Right lobe of liver (tissue), 6 donors: Measurements from ENCODE around the gene ARF3. TPM values are rescaled to one million over a fixed set of nuclear protein-coding genes. Genes with fewer than 3 reads are reported as not detected.

Source experiments
- ATAC-seq, 4 donors: fragments of 200-7000 bp; cut with Tn5 transposase; one replicate each; pipeline ENCODE4 v1.9.1; 2020; ENCODE audit warnings: mild to moderate bottlenecking in 4 of 4, moderate library complexity in 4 of 4
- DNase-seq, 3 donors: peaks; one replicate each; pipeline ENCODE4 v3.0.0-alpha.2; 2020
- H3K27ac ChIP-seq, 3 donors: fragments of 200-600 bp; one replicate each; pipeline ENCODE4 v1.8.0; 2022
- H3K27me3 ChIP-seq, 2 donors: fragments of 200-600 bp; one replicate each; pipeline ENCODE4 v1.8.0; 2022
- H3K36me3 ChIP-seq, 4 donors: fragments of 200-600 bp; sonication (generic) in 1 of 4; one replicate each; pipeline versions ENCODE4 v1.5.1 to v1.8.0; 2017 to 2022; ENCODE audit warnings: control low read depth in 1 of 4
- H3K4me1 ChIP-seq, 4 donors: fragments of 200-600 bp; sonication (generic) in 1 of 4; one replicate each; pipeline versions ENCODE4 v1.5.1 to v1.8.0; 2017 to 2022; ENCODE audit warnings: control low read depth in 1 of 4
- H3K4me3 ChIP-seq, 3 donors: fragments of 200-600 bp; one replicate each; pipeline ENCODE4 v1.8.0; 2022
- H3K9me3 ChIP-seq, 4 donors: fragments of 200-600 bp; sonication (generic) in 1 of 4; one replicate each; pipeline versions ENCODE4 v1.5.1 to v1.8.0; 2017 to 2022; ENCODE audit warnings: control low read depth in 1 of 4
- POLR2A ChIP-seq: fragments of 450-650 bp; IDR thresholded peaks from one replicate; pipeline ENCODE4 v1.6.1; 2017; ENCODE audit warnings: antibody characterized with exemption, mild to moderate bottlenecking
- whole genome bisulfite sequencing: methylation state at CpG from one replicate; pipeline ENCODE4 v1.1.6; 2018; ENCODE audit warnings: low coverage, low lambda C conversion rate; ENCODE audit not compliant: insufficient coverage; ENCODE audit errors: missing lambda C conversion rate; 5-methylcytosine and 5-hydroxymethylcytosine counted together
- intact Hi-C, 2 donors: fragments of 100-400 bp; cut with DNase I; formaldehyde crosslinking; loops; one replicate each; pipeline versions ENCODE4 v1.11.2 to v1.14.1; 2022
- total RNA-seq, 6 experiments: library from RNA; depleted of rRNA in 2 of 6; stranded (reverse); fragments of >200 nt in 2 of 6; fragmentation: NEBNext Ultra II Directional in 3 of 6; extraction: Animal tissue kit (Norgen Biotek cat#: 25700) in 3 of 6; gene quantifications; one replicate each; pipeline versions ENCODE4 v1.1.0 to v1.2.4, GENCODE V29; 2016 to 2023
- TF ChIP-seq, protein P1 (sequence below), 4 donors: fragments of 200-600 bp in 3 of 4; fragments of 450-650 bp in 1 of 4; IDR thresholded peaks; one replicate each; pipeline versions ENCODE4 v1.5.1 to v1.8.0; 2016 to 2022; ENCODE audit warnings: antibody characterized with exemption in 4 of 4, mild to moderate bottlenecking in 2 of 4
- donor health status: DM: no; HTN: yes; CAD: no.
- donor health status: DM: no; HTN: no; CAD: no.
- donor health status: DM: no; HTN: no; CAD: no.
- donor health status: DM: no; HTN: yes; CAD: no.
- donor health status: DM: no; HTN: yes; CAD: no.

Gene ARF3
- total RNA-seq, 6 experiments from 2014 or later: 30.9 to 50.7 (median 47.2) TPM

DNA sequence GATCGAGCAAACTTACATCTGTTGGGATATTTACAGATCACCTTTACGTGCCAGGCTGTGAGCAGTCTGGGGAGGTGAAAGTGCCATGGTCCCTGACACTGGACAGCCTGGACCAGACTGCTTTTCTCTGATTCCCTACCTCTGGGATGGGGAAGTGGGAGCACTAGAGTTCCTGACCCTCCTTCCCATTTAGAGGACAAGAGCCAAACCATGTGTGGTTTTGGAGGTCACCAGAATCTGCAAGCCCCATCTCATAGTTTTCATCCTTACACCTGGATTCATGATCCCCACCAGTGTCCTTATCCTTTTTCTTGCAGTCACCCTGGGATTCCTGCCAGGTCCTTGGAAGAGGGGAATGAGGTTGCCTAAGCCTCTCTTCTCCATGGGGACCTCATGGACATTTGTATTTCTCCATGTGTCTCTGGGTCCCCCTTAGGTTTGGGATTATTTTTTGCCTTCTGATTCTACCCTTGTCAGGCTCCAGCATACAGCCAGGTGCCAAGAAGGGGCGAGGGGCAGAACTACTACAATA, 15.7 kb upstream of the ARF3 start:
- H3K4me1 ChIP-seq: peaks cover 0 to 10% (median 0%) of the 10 kb centered on the region in 4 donors
- intact Hi-C loops: no loop called here
- no peak for ATAC-seq
- H3K4me3 ChIP-seq: no peak overlapping the region
- DNase-seq: no peak
- no peak overlapping the region for H3K27ac ChIP-seq
- peaks cover 11 to 40% of the 10 kb centered on the region in 2 donors for H3K27me3 ChIP-seq
- no peaks in the 10 kb centered on the region for H3K36me3 ChIP-seq
- 25% methylated on average over 1 of the region's 3 CpGs for WGBS
- TF ChIP-seq, protein P1, sequence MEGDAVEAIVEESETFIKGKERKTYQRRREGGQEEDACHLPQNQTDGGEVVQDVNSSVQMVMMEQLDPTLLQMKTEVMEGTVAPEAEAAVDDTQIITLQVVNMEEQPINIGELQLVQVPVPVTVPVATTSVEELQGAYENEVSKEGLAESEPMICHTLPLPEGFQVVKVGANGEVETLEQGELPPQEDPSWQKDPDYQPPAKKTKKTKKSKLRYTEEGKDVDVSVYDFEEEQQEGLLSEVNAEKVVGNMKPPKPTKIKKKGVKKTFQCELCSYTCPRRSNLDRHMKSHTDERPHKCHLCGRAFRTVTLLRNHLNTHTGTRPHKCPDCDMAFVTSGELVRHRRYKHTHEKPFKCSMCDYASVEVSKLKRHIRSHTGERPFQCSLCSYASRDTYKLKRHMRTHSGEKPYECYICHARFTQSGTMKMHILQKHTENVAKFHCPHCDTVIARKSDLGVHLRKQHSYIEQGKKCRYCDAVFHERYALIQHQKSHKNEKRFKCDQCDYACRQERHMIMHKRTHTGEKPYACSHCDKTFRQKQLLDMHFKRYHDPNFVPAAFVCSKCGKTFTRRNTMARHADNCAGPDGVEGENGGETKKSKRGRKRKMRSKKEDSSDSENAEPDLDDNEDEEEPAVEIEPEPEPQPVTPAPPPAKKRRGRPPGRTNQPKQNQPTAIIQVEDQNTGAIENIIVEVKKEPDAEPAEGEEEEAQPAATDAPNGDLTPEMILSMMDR (IDR thresholded peaks at IDR 0.05): no peak
- no peak for TF ChIP-seq POLR2A
- no peaks in the 10 kb centered on the region for H3K9me3 ChIP-seq

DNA sequence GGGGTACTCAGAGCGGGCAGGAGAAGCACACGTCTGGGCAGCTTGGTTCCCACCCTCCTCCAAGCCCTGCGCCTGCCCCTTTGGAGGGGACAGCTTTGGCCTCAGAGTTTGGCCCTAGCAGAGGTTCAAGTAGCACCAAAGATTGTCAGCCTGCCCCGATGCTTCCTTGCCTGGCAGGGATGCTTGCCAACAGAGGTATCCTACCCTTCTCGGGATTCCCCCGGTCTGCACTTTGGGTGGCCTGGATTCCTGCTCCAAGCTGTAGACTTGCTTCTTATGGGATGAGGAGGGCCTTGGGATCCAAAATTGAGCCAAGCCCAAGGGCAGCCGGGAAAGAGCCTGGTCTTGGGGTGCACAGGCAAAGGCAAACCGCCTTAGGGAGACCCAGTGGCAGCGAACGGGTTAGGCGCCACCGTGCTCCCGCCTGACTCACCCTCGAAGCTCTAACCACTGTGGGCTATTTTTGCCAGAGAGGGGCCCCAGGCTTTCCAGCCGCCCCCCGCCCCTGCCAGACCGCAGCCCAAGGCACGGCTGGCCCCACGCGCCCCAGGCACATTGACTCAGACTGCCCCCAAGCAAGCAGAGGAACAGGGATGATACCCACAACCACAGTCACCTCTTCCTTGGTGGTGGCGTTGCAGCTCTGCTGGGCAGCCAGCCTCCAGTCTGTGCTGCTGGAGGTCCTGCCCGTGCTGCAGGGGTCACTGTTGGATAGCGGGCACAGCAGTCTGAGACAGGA, 15.1 kb upstream of the ARF3 start:
- Histone ChIP-seq H3K4me3 (no peak overlapping the region), H3K27me3 (peaks cover 11 to 33% of the 10 kb centered on the region in 2 donors), H3K36me3 (no peaks in the 10 kb centered on the region), H3K9me3 (no peaks in the 10 kb centered on the region), H3K27ac (no peak overlapping the region), H3K4me1 (peaks cover 0 to 9% (median 0%) of the 10 kb centered on the region in 4 donors)
- TF ChIP-seq POLR2A: no peak
- TF ChIP-seq, protein P1 (IDR thresholded peaks at IDR 0.05): no peak
- DNase-seq: no peak
- intact Hi-C loops: no loop called here
- WGBS: 7% methylated on average over 11 of the region's 23 CpGs
- no peak for ATAC-seq

DNA sequence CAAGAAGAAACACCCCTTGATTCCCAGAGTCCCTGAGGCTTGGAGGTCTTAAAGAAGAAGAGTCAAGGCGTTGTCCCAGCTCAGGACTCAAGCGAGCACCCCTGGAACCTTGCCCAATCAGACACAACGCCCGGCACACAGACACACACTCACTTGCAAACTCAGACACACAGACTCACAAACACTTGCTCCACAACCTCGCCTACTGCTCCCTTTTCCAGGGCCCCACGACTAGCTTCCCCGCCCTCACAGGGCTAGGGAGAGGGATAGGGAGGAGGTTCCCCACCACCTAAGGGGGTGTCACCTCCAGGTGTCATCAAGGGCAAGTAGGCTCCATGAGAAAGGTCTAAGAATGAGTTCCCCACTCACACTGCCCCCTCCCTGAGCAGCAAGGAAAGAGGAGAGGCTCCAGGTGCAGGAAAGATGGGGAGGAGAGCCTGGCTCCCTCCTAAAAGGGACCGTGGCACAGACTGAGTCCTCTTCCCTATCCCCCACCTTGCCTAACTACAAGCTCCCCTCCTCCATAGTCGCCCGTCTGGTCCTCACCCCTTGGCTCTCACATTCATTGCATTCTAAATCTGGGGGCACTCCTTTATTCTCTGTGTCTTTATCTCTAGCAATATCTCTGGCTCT, 13.5 kb upstream of the ARF3 start:
- DNase-seq: no peak
- TF ChIP-seq, protein P1 (IDR thresholded peaks at IDR 0.05): no peak
- TF ChIP-seq POLR2A: no peak
- Histone ChIP-seq H3K9me3 (no peaks in the 10 kb centered on the region), H3K4me1 (peaks cover 0 to 9% (median 0%) of the 10 kb centered on the region in 4 donors), H3K4me3 (no peak overlapping the region), H3K27me3 (peaks cover 11 to 24% of the 10 kb centered on the region in 2 donors), H3K27ac (no peak overlapping the region), H3K36me3 (no peaks in the 10 kb centered on the region)
- ATAC-seq: no peak
- 25% methylated on average over 8 of the region's 10 CpGs for WGBS
- intact Hi-C loops: no loop called here

DNA sequence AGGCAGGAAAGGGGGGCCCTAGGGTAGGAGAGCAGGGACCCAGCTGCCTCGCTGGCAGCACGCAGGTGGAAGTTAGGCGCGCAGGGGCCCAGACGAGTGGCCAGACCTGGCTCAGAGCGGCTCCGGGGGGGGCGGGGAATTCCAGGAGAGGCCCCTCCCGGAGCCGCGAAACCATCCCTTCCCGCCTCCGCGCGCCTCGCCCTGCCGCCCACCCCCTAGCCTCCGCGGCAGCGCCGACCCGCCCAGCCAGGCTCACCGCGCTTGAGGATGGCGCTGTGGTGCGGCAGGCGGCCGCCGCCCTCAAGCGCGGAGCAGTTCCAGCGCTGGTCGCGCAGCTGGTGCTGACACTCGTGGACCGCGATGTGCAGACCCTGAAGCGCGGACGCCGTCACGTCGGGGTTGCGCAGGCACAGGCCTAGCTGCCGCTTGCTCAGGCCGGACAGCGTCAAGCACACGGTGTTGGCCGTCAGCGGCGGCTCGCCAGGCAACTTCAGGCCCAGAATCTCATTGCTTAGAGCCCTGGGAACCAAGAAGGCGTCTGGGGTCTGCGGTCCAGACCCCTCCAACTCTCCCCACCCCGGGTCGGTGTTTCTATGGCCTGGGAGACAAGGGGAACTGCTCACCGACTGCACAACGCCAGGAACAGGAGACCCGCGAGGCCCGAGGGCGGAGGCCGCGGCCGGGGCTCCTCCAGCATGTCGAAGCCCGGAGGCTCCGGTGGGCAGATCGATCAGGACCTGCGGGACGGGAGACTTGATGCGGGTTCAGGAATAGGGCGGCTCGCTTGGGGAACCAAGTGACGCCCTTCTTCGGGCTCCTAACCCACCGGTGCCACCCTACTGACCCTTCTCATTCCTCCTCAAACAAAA, 12.8 kb upstream of the ARF3 start:
- ATAC-seq (peak in 3 of 4 donors; percentile 5 to 23 (median 22)), DNase-seq (no peak)
- Histone ChIP-seq H3K36me3 (no peaks in the 10 kb centered on the region), H3K27ac (no peak overlapping the region), H3K4me1 (peaks cover 0 to 9% (median 0%) of the 10 kb centered on the region in 4 donors), H3K4me3 (no peak overlapping the region), H3K9me3 (no peaks in the 10 kb centered on the region), H3K27me3 (peaks cover 11 to 24% of the 10 kb centered on the region in 2 donors)
- TF ChIP-seq, protein P1 (IDR thresholded peaks at IDR 0.05): no peak
- no peak for TF ChIP-seq POLR2A
- intact Hi-C loops: no loop called here
- WGBS: 12% methylated on average over 9 of the region's 77 CpGs
